ENCODE results near the gene AURKA. TPM values are rescaled to one million over a fixed set of nuclear protein-coding genes. Genes with fewer than 3 reads are reported as not detected.

The AURKA gene
- total RNA-seq, 1 donor from 2014 or later: 11.7 TPM

DNA sequence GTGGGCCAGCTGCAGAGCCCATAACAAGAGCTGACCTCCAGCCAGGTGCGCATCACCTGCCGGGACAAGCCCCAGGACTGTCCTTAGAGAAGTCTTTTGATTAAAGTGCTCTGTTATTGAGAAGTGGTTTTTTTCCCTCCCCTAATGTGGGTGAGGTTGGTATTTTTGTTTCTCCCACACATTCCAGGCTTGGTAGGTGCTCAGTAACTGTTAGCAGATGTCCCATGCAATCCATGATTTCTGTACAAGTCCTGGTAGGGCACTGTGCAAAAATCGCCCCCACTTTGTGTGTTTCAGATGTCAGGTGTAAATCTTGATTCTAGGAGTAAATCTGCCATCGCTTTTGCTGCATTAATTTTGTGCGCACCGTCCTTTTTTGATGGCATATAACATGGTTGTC lies 28.5 kb downstream of the AURKA start:
- Mint-ChIP-seq H3K4me3 (ENCODE audit: unreplicated experiment) (no peak overlapping the region), H3K36me3 (ENCODE audit: unreplicated experiment) (peaks cover 27% of the 10 kb centered on the region), H3K9me3 (ENCODE audit: unreplicated experiment) (no peaks in the 10 kb centered on the region), H3K27ac (ENCODE audit: unreplicated experiment) (no peak overlapping the region), H3K27me3 (ENCODE audit: unreplicated experiment) (no peaks in the 10 kb centered on the region), H3K4me1 (ENCODE audit: unreplicated experiment) (peaks cover 22% of the 10 kb centered on the region)
- DNase-seq (ENCODE audit: extremely low spot score, unreplicated experiment): peak; percentile 44
- no peak for TF ChIP-seq CTCF (IDR thresholded peaks at IDR 0.05)

- Mint-ChIP-seq H3K4me3 (ENCODE audit: unreplicated experiment) (no peak overlapping the region), H3K9me3 (ENCODE audit: unreplicated experiment) (no peaks in the 10 kb centered on the region), H3K4me1 (ENCODE audit: unreplicated experiment) (peaks cover 23% of the 10 kb centered on the region), H3K36me3 (ENCODE audit: unreplicated experiment) (peaks cover 24% of the 10 kb centered on the region), H3K27ac (ENCODE audit: unreplicated experiment) (no peak overlapping the region), H3K27me3 (ENCODE audit: unreplicated experiment) (no peaks in the 10 kb centered on the region)
- peak; percentile 69 for DNase-seq (ENCODE audit: extremely low spot score, unreplicated experiment)
- TF ChIP-seq CTCF (IDR thresholded peaks at IDR 0.05): no peak
Observed at GRCh38 chr20:56362833-56363413, 29.1 kb downstream of the AURKA start.

GRCh38 chr20:56361900-56362299 lies 30.1 kb downstream of the AURKA start:
- Mint-ChIP-seq H3K36me3 (ENCODE audit: unreplicated experiment) (peaks cover 17% of the 10 kb centered on the region), H3K27ac (ENCODE audit: unreplicated experiment) (no peak overlapping the region), H3K27me3 (ENCODE audit: unreplicated experiment) (peaks cover 4% of the 10 kb centered on the region), H3K9me3 (ENCODE audit: unreplicated experiment) (no peaks in the 10 kb centered on the region), H3K4me1 (ENCODE audit: unreplicated experiment) (peaks cover 23% of the 10 kb centered on the region), H3K4me3 (ENCODE audit: unreplicated experiment) (no peak overlapping the region)
- no peak for DNase-seq (ENCODE audit: extremely low spot score, unreplicated experiment)
- no peak for TF ChIP-seq CTCF (IDR thresholded peaks at IDR 0.05)

DNA sequence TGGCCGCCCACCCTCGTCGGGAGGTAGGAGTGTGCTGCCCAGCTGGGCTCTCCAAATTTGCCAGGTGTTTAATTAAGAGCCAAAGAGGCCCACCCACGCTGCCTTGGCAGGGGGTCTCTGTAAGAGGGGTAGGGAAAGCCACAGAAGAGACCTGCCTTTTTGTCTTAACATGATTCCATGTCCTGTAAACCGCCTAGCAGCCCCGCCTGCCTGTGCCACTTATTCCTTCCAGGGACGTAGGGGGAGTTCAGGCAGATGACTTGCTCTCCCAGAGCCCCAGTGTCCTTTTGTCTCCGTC lies 31.2 kb downstream of the AURKA start:
- peak overlapping the region; percentile 89 for H3K4me3 Mint-ChIP-seq (ENCODE audit: unreplicated experiment)
- H3K4me1 Mint-ChIP-seq (ENCODE audit: unreplicated experiment): peaks cover 23% of the 10 kb centered on the region
- peaks cover 7% of the 10 kb centered on the region for H3K36me3 Mint-ChIP-seq (ENCODE audit: unreplicated experiment)
- no peak overlapping the region for H3K27ac Mint-ChIP-seq (ENCODE audit: unreplicated experiment)
- peaks cover 5% of the 10 kb centered on the region for H3K27me3 Mint-ChIP-seq (ENCODE audit: unreplicated experiment)
- DNase-seq (ENCODE audit: extremely low spot score, unreplicated experiment): no peak
- no peak for TF ChIP-seq CTCF (IDR thresholded peaks at IDR 0.05)
- H3K9me3 Mint-ChIP-seq (ENCODE audit: unreplicated experiment): no peaks in the 10 kb centered on the region

GRCh38 chr20:56360133-56360907 lies 31.7 kb downstream of the AURKA start:
- Mint-ChIP-seq H3K27ac (ENCODE audit: unreplicated experiment) (peak overlapping the region; percentile 93), H3K36me3 (ENCODE audit: unreplicated experiment) (peaks cover 7% of the 10 kb centered on the region), H3K4me1 (ENCODE audit: unreplicated experiment) (peaks cover 23% of the 10 kb centered on the region), H3K27me3 (ENCODE audit: unreplicated experiment) (peaks cover 5% of the 10 kb centered on the region), H3K4me3 (ENCODE audit: unreplicated experiment) (peak overlapping the region; percentile 89), H3K9me3 (ENCODE audit: unreplicated experiment) (no peaks in the 10 kb centered on the region)
- DNase-seq (ENCODE audit: extremely low spot score, unreplicated experiment): no peak
- no peak for TF ChIP-seq CTCF (IDR thresholded peaks at IDR 0.05)
